CD4-positive, alpha-beta T cell treated with Interleukin-6 at 100 ng/mL for 8 hours (primary cell): ENCODE data around the gene BRD9.
"Not testable (repeated sequence)": the region's sequence is repeated elsewhere in the genome, so short reads cannot be mapped to it uniquely, and the experiment has no call there.

ENCODE experiments used
- DNase-seq: peaks from one replicate; pipeline ENCODE4 v3.0.0-alpha.2; 2020; ENCODE audit warnings: mixed read lengths, low spot score

Gene BRD9

GRCh38 chr5:902129-902916 lies 9.7 kb upstream of the BRD9 start:
- no peak for DNase-seq

GRCh38 chr5:900781-901180 lies 8.2 kb upstream of the BRD9 start:
- DNase-seq = no peak

- no peak for DNase-seq
Observed at GRCh38 chr5:893711-894110, 1.1 kb upstream of the BRD9 start.

- no peak for DNase-seq
Observed at GRCh38 chr5:893137-893506, 521 bp upstream of the BRD9 start.

- DNase-seq = no peak
Observed at GRCh38 chr5:891837-892393, 686 bp downstream of the BRD9 start.

GRCh38 chr5:891117-891836 lies 1.3 kb downstream of the BRD9 start:
- DNase-seq = no peak

GRCh38 chr5:889075-889710 lies 3.4 kb downstream of the BRD9 start:
- DNase-seq = no peak

GRCh38 chr5:888638-889035 lies 4.0 kb downstream of the BRD9 start:
- DNase-seq = no peak

- no peak for DNase-seq
Observed at GRCh38 chr5:887947-888637, 4.5 kb downstream of the BRD9 start.

GRCh38 chr5:886716-887325 lies 5.8 kb downstream of the BRD9 start:
- DNase-seq = no peak

- DNase-seq = no peak
Observed at GRCh38 chr5:886036-886435, 6.6 kb downstream of the BRD9 start.

- no peak for DNase-seq
Observed at GRCh38 chr5:885529-885928, 7.1 kb downstream of the BRD9 start.

- no peak for DNase-seq
Observed at GRCh38 chr5:885127-885442, 7.5 kb downstream of the BRD9 start.

- DNase-seq = no peak
Observed at GRCh38 chr5:884345-885126, 8.1 kb downstream of the BRD9 start.

- DNase-seq = no peak
Observed at GRCh38 chr5:883475-884181, 9.0 kb downstream of the BRD9 start.

- DNase-seq = no peak
Observed at GRCh38 chr5:882253-883183, 10.1 kb downstream of the BRD9 start.

- DNase-seq = no peak
Observed at GRCh38 chr5:881551-881935, 11.1 kb downstream of the BRD9 start.

GRCh38 chr5:880816-881550 lies 11.6 kb downstream of the BRD9 start:
- DNase-seq = no peak

- not testable (repeated sequence) for DNase-seq
Observed at GRCh38 chr5:878677-879076, 13.9 kb downstream of the BRD9 start.
